HG02678 (cell line): Measurements from ENCODE around the gene LRPPRC.
"Not testable (repeated sequence)": the region's sequence is repeated elsewhere in the genome, so short reads cannot be mapped to it uniquely, and the experiment has no call there.

Experiments used
- ATAC-seq: cut with Tn5 transposase; IDR thresholded peaks from one replicate; pipeline ENCODE4 v1.9.1; 2021; ENCODE audit warnings: mild to moderate bottlenecking, moderate library complexity; ENCODE audit not compliant: unreplicated experiment

LRPPRC gene

DNA sequence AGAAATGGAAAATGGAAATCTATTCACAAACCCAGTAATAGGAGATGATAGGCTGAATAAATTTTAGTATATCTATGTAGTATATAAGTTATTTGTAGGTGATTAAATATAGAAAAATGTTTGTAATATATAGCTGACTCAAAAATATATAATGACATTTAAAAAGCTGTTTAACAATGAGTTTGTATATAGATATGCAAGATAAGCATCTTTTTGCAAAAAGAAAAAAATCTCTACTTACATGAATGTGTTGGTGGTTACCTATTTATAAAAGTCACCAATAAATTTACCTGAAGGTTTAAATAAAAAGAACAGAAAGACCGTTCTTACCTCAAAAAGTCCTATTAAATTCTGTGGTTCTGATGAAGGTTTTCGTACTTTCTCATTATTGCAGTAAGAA is 71.3 kb downstream of the LRPPRC start:
- ATAC-seq = no peak

DNA sequence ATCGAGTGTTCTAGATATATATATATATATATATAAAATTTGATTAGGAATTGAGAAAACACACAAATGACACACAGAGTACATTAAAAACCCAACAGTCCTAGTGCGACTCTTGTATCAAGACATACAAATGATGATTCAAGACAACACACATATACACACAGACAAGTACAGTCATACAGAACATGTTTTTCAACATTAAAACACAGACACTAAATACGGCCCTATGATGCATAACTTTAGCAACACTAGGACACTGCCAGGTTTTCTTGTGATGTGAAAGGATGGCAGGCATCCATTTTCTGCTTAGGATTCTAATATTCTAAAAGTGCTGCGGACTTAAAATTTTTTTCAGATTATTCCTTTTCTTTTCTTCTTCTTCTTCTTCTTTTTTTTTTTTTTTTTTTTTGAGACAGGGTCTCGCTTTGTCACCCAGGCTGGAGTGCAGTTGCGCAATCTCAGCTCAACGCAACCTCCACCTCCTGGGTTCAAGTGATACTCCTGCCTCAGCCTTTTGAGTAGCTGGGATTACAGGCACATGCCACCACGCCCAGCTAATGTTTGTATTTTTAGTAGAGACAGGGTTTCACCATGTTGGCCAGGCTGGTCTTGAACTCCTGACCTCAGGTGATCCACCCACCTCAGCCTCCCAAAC is 84.5 kb downstream of the LRPPRC start:
- ATAC-seq = not testable (repeated sequence)

DNA sequence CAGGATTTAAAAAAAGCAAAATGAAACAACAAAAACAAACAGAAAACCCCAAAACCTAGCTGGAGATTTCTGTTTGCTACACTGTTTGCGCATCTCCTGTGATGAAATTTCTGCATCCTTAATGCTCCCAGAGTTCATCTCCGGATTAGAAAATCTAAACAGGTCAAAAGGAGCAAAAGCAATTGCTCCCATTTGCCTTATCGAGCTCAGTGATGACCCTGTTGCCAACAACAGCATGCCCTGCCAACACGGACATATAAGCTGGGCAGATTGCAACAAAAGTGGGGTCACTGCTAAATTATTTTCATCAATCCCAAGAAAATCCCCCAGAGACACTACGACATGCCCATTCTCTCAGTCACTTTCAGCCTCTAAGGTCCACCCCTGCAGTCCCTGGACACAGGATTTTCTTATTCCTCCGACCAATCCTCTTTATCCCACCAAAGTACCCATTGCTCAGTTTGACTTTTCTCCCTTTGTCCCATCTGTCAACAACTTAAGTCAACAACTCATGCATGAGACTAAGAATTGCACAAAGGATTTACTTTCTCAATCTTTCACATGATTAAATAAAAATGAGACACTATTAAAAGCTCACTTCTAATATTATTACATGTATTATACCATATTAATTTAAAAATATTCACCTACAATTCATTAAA is 89.2 kb downstream of the LRPPRC start:
- no peak for ATAC-seq

DNA sequence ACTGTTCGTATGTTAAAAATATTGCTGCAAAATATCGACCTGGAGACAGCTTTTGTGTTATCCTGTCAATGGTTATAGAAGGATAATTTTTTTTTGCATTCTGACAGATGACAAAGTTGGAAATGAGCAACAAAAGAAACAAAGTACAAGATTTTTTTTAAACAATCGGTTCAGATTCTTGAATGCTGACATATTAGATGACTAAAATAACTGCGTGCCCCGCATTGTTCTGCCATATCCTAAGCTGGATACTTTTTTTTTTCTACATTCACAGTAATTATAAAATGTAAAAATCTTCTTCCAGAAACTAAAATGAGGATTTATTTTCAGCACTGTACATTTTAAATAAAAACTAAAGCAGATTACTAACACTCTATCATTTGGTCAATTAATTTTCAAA is 89.9 kb downstream of the LRPPRC start:
- no peak for ATAC-seq

DNA sequence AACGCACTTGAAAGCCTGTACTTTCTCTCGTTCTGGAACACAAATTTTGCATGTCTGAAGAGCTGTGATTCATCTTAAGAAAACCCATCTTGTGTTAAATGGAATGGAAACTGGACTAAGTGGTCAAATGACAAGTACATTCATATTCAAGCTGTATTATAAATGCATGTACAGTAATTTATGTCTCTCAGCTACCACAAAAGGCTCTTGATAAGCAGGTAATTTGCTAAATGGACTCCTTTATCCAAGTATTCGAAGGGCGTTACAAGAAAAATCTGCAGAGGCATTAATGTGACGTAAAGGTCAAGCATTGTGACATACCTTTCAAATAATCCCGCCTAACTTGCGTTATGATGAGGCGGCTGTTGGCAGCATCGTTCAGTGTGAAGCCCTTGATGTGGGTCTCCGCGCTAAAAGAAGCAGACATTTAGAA is 90.4 kb downstream of the LRPPRC start:
- ATAC-seq = no peak

DNA sequence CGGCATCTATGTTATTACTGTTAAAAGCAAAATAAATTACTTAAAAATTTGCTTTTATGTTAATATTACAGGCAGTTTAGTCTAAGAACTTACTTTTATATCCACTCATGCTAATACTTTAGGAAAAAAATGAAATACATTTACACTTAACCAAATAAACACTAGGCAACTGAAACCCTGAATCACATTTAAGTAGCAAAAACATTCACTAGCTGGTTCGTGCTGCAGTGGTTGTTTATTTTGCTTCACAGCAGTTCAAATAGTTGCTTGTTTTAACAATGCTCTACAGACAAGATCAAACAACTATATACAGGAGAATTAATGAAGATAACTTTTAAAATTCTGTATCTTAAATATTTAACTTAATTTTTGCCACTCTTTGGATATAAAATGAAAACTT is 96.2 kb downstream of the LRPPRC start:
- no peak for ATAC-seq

DNA sequence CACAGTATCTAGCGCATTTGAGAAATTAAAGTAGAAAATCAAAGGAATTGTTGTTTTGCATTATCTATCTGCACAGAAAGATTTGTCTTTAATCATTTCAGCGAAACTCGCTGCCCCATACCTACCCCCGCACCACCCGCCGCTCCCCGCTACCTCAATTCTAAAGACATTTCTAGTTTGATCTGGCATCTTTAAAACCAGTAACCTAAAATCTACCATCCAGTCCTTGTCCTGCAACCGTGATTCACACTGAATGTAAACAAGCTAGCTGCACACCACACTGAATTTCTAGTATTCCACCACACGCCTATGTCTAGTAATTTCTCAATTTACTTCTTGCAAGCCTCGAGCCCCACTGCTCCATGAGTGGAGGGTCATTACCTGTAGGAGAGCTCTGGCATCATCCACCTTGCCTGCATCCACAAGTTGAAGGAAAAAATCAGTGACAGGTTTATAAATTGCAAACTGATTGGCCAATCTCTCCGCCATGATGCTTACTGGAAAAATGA is 96.9 kb downstream of the LRPPRC start:
- ATAC-seq = no peak

DNA sequence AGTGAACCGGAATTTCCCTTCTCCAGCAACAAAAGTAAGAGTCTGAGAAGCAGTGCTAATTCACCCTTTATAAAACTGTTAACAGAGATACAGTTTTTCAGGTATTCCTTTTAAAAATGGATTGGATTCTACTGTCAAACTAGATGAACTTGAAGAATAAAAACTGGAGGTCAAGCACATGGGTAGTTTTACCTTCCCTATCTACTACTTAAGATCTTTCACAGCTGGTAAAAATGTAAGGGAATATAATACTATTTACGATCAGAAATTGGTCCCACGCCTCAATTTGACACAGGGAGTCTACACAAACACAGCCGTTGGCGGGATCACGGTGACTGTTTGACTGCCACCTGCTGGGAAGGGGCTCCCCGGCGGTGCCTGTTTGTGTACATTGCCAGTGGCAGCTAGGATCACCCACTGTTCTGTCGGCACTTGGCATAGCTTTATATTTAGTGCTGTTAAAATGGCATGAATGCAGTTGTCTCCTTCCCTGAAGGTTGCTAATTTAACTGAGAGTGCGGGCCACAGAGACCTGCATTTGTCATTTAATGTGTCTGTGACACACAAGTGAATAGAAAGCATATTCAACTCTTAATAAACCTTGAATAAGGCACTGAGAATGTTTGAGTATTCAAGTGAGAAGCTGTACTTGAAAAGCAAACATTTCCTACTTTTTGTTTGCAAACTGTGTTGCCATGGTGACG is 97.5 kb downstream of the LRPPRC start:
- ATAC-seq = no peak

DNA sequence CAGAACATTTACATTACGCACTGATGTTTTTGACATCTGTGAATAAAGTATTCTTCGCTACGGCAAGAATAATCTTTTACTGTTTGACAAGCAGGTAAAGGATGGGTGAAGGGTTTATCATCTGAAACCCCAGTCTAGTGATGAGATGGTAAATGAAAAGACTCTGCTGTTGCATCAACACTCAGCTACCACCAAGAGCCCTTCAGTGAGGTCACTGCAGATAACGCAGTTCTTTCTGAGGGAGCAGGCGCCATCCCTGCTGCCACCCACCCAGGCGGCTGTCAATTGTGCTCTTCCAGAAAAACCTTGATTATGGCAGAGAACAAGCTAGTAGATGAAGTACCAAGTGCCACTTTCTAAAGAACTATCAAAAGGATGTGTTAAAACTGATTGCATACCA is 98.3 kb downstream of the LRPPRC start:
- no peak for ATAC-seq

DNA sequence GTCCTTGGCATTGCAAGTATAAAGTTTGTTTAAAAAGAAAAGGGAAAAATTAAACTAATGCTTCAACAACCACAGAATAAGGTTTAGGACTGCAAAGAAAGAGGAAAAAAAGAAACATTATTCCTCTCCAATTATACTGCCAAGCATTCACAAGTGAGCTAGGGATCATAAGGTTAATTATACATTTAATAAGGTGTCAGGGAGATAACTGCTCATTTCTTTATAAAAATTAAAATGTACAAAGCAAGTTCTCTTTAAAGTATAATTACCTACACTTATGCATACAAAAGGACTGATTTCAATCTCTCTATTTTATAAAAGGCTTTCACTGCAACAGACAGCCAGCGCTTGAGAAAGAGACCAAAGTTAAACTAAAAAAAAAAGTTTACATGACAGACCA is 98.9 kb downstream of the LRPPRC start:
- ATAC-seq = no peak

DNA sequence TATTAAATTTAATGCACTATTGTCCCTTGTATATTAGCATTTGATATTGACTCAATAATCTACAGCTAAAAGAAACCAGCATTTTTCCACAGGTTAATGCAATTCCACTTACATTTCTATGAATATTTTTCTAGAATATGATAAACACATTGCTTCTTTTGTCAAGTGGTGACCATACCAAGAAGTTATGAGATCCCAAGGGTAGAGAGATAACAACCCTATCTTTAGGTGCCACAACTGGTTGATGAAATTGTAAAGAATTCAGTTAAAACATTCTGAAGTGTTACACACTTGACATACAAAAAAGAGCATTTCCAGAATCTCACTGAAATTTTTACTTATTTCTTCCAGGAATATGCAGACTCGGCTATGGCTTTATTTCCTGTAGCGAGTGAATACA is 101.0 kb downstream of the LRPPRC start:
- no peak for ATAC-seq

DNA sequence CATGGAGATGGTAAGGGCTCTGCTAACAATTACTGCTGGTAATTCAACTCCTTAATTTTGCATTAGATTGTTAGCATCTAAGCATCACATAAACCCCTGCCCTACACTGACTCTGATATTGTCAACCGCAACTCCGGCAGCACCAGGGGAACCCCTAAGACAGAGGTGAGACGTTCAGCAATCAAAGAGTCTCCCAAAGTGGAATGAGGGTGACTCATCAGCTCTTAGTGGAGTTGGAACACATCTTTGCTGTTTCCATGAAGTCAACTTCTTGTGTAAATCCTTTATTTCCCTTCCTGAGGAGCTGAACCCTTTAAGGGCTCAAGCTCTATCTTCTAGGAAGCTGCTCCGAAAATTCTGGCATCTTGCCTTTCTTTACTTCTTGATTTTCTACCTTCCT is 104.9 kb downstream of the LRPPRC start:
- ATAC-seq = no peak

DNA sequence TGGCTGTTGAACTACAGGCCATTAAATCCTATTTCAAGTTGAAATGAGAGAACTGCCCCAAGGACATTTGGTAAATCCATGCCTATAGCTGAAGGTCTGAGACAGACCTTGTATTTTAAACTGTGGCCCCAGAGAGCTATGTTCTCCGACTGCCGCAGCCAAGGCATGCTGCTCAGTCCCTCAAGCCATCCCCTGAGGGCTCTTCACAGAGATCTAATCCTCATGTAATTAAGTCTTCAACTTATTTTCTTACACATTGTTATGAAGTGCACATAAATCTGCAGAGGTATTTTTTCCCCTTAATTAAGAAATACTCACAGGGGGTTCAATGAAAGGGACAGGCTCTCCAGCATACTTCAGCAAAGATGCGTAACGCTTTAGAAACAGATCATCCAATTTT is 106.4 kb downstream of the LRPPRC start:
- ATAC-seq = no peak

DNA sequence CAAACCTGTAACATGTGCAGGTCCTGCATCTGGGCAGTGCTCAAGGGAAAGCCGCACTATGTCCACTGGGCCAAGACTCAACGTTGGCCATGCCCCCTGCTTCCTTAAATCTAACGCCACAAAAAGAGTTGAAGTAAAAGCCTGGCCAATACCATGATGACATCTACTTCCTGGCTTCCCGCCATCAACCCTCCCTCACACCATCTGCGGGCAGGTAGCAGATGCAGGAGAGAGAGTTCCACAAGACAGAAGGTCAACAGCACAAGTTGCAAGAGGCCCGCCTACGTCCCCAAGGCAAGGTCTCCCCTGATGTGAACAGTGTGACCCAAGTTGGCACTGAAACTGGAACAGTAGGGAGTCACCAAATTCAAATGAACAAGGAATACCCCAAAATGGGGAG is 108.6 kb downstream of the LRPPRC start:
- no peak for ATAC-seq

DNA sequence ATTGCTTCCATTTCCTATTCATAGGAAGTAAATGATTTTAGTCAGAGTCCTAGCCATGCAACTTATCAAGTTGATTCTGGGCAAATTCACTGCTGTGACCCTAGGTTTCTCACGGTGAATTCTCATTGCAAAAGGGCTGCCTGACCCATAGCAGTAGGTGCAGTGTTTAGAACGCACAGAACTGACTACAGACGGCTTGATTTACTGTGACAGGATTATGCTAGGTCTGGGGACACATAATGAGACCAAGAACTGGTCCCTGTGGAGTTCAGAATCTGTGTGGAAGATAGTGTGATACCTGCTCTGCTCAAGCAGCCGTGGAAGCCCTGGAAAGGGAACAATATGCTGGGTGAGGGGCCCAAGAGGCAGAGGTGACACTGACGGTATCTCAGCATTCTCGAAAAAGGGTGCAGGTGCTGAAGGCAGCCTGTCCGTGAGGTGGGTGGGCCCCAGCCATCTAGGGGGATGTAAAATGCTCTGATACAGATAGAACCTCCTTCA is 110.6 kb downstream of the LRPPRC start:
- ATAC-seq = no peak

DNA sequence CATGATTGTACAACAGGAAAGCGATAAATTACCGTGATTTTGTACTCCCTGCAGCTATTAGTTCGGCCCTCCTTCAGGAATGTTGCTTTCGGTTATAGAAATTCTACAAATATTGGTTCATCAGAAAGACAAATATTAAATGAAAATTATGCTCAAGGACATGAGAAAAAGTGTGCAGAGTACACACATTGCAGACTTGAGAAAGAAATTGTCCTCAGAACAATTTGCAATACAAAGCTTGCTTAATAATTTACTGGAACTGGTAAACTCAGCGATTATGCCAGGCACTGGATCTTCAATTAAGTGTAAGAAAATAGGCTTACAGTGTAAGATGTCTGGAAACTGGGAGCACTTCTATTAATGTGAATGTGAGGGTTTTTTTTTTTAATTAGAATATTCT is 111.1 kb downstream of the LRPPRC start:
- no peak for ATAC-seq

DNA sequence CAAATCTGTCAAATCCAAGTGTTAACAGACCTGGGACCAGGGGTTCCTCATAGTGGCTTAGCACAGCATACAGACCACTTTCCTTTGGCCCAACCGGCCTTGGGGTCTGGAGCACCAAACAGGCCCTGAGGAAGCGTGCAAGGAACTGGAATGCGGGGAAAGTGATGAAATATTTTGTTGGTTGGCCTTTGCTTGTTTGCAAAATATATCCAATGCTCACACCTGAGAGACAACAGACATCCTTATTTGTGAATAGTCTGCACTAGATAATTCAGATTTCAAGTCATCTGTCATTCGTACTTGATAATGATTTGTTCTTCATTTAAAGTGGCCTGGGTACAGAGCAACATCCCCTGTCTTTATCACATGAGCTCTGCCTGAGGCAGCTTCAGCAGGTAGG is 113.5 kb downstream of the LRPPRC start:
- no peak for ATAC-seq

DNA sequence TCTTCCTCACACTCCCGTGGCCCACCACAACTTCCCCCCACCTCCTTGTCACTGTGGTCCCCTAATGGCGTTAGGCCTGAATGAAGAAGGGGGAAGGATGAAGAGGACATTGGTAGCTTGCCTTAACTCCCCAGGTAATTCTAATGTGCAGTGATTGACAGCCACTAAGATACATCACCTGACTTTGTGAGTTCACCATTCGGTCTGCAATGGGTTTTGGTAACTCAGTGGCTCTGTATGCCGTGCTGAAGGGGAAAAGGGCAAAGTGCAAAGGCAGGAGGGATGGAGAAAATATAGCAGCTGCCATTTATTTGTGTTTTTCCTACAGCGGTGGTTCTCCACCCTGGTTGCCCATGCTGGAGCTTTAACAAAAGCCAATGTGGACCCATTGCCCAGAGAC is 114.8 kb downstream of the LRPPRC start:
- ATAC-seq = no peak

DNA sequence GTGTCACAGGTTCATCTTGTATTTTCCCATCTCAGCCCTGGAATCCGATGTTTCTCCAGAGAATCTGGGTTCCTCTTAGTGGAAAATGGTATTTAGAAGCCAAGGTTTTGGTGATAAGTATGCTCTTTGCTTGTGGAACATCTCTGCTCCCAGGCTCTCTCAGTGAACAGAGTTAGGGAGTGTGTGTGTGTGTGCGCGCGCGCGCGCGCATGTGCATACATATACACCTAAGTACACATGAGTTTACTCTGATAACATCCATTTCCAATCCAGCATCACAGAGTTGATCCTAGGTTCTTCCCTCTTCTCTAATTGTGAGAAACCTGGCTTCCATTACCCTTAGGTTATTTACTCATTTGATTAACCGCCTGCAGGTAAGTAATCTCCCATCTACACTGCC is 115.3 kb downstream of the LRPPRC start:
- no peak for ATAC-seq

DNA sequence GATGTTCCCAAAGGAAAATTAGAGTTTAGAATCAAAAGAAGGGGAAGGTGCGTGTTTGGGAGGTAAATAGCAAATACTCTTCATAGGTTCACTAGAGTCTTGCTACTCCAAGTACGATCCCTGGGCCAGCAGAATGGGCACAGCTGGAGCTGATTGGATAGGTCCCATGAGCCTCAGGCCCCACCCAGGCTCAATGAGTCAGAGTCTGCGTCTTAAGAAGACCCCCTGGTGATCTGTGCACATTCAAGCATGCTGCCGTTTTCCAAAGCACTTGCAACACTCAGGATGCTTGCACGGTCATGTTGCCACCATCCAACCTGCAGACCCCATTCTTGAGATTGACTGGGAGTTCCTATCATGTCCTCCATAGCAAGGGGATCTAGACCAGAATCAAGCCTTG is 116.5 kb downstream of the LRPPRC start:
- no peak for ATAC-seq

DNA sequence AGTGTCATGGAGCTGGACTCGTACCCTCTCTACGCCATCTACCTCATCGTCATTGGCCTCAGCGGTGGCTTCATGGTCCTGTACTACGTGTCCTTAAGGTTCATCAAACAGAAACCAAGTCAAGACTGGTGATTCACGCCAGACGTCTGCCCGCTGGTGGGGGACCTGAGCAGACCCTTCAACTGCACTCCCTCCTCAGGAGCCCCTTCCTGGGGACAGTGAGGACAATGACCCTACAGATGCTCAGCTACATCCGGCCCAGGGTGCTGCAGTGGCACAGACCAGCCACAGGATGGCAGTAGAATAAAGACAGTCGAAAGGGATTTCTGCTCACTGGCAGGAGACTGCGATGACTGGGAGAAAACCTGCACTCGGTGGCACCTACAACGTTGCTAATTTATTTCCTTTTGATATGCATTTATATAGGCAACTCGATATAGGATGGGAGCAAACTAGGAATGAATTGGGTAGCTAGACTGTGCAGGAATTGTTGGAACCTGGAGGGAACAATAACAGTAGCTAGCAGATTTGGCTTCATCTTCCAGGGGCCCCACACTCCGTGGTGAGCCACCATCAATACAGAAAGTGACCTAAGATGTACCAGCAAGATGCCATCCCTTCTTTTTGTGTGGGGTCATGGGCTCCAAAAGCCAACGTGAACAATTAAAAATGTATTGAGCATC is 117.9 kb downstream of the LRPPRC start:
- ATAC-seq = peak; percentile 90
